AG09309 (cell line): ENCODE data around the gene SLC17A4.

Source experiments
- DNase-seq: peaks from one replicate; pipeline ENCODE4 v3.0.0-alpha.2; 2010; ENCODE audit warnings: low read depth
- H3K4me3 ChIP-seq: 2 replicates; pipeline ENCODE4 v1.5.1; 2011; ENCODE audit warnings: mild to moderate bottlenecking, low read depth, low read length, moderate library complexity; ENCODE audit not compliant: control insufficient read depth
- CTCF ChIP-seq: IDR thresholded peaks from 2 replicates; pipeline ENCODE4 v1.5.1; 2011; ENCODE audit warnings: mild to moderate bottlenecking, low read depth, low read length, inconsistent platforms; ENCODE audit not compliant: insufficient read depth, control insufficient read depth; ENCODE audit errors: missing control alignments

Gene SLC17A4

GRCh38 chr6:25754535-25754934 lies at the start of gene SLC17A4:
TSS of gene SLC17A4 (plus strand) at chr6:25754742. CDS start at chr6:25761963, 7,221 bp downstream.
- no peak for DNase-seq
- no peak for TF ChIP-seq CTCF
- H3K4me3 ChIP-seq, result no peak within 1 kb of the TSS

- H3K4me3 ChIP-seq, result no peak overlapping the region
- DNase-seq, result no peak
- no peak for TF ChIP-seq CTCF
These were observed 48.1 kb upstream of the SLC17A4 start for GRCh38 chr6:25706314-25707014.

- DNase-seq, result no peak
- TF ChIP-seq CTCF, result no peak
- H3K4me3 ChIP-seq, result no peak overlapping the region
These were observed 44.8 kb upstream of the SLC17A4 start for GRCh38 chr6:25709761-25710160.

- H3K4me3 ChIP-seq, result no peak overlapping the region
- no peak for TF ChIP-seq CTCF
- no peak for DNase-seq
These were observed 44.3 kb upstream of the SLC17A4 start for GRCh38 chr6:25710287-25710686.

GRCh38 chr6:25713824-25714223 lies 40.7 kb upstream of the SLC17A4 start:
- TF ChIP-seq CTCF, result no peak
- DNase-seq, result no peak
- H3K4me3 ChIP-seq, result no peak overlapping the region

- no peak for DNase-seq
- no peak overlapping the region for H3K4me3 ChIP-seq
- TF ChIP-seq CTCF, result no peak
These were observed 39.8 kb upstream of the SLC17A4 start for GRCh38 chr6:25714765-25715164.
